Thyroid gland (tissue), 4 donors: ENCODE data around the gene DNAH11. TPM values are rescaled to one million over a fixed set of nuclear protein-coding genes. Genes with fewer than 3 reads are reported as not detected.
A peak's percentile ranks its signal among the peaks of the same experiment; 100 is the strongest.
"Not testable (repeated sequence)": the region's sequence is repeated elsewhere in the genome, so short reads cannot be mapped to it uniquely, and the experiment has no call there.

ENCODE experiments used
- DNase-seq, 2 donors: peaks; one replicate each; pipeline ENCODE4 v3.0.0-alpha.2; 2019
- H3K27ac ChIP-seq, 3 donors: fragments of 200-600 bp; sonication (generic); 1 replicate in 2 of 3; 2 replicates in 1 of 3; pipeline ENCODE4 v1.5.1; 2016 to 2019; ENCODE audit warnings: mild to moderate bottlenecking in 1 of 3, moderate library complexity in 1 of 3
- H3K27me3 ChIP-seq: fragments of 200-600 bp; sonication (generic); one replicate; pipeline ENCODE4 v1.5.1; 2019
- H3K36me3 ChIP-seq, 2 donors: fragments of 200-600 bp; sonication (generic); one replicate each; pipeline ENCODE4 v1.5.1; 2016 to 2019
- H3K4me1 ChIP-seq, 2 donors: fragments of 200-600 bp; sonication (generic); one replicate each; pipeline ENCODE4 v1.5.1; 2017 to 2019
- H3K4me3 ChIP-seq, 3 donors: fragments of 200-600 bp; sonication (generic); replicated peaks in 1 of 3; 1 replicate in 2 of 3; 2 replicates in 1 of 3; pipeline ENCODE4 v1.5.1; 2016; ENCODE audit warnings: mild to moderate bottlenecking in 1 of 3
- H3K9me3 ChIP-seq: fragments of 200-600 bp; sonication (generic); one replicate; pipeline ENCODE4 v1.5.1; 2017
- POLR2A ChIP-seq, 2 donors: fragments of 450-650 bp; IDR thresholded peaks; one replicate each; pipeline ENCODE4 v1.6.1; 2017; ENCODE audit warnings: antibody characterized with exemption in 2 of 2, mild to moderate bottlenecking in 2 of 2, moderate library complexity in 1 of 2
- WGBS, 2 donors: methylation state at CpG; one replicate each; pipeline ENCODE4 v1.1.5; 2017; 5-methylcytosine and 5-hydroxymethylcytosine counted together
- intact Hi-C: fragments of 100-400 bp; cut with DNase I; formaldehyde crosslinking; loops from one replicate; pipeline ENCODE4 v1.15.1; 2023
- total RNA-seq, 4 donors: library from RNA; depleted of rRNA; stranded (reverse); fragments of >200 nt; gene quantifications; one replicate each; pipeline ENCODE4 v1.2.3, GENCODE V29; 2016
- TF ChIP-seq, protein P1 (sequence below), 6 experiments: fragments of 200-600 bp in 3 of 6; fragments of 450-650 bp in 3 of 6; sonication (generic) in 3 of 6; IDR thresholded peaks; one replicate each; pipeline ENCODE4 v1.5.1; 2016 to 2019; ENCODE audit warnings: antibody characterized with exemption in 6 of 6, mild to moderate bottlenecking in 2 of 6, inconsistent platforms in 1 of 6, moderate library complexity in 1 of 6

Gene DNAH11
- total RNA-seq, 4 donors from 2014 or later: 3.9 to 29.9 (median 10.9) TPM

DNA sequence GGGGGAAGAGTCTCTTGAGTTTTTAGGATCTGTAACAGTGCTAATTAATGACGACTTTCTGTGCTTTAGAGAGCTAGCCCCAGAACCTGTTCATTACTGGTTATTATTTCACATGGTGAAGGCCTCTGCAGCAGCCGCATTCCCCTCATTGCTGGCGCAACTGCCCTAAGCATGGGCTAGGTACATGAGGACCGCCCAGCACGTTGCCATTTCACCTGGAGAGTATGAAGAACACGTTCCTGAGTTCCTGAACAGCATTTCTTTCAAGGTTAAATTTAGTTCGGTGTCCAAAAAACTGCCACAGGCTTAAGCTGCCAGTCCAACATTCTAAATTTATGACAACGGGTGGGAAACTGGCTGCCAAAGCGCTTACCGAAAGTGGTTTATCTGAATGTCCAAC, 177.0 kb downstream of the DNAH11 start:
- Histone ChIP-seq H3K4me1 (peaks cover 10 to 19% of the 10 kb centered on the region in 2 donors), H3K27me3 (no peaks in the 10 kb centered on the region), H3K9me3 (no peaks in the 10 kb centered on the region), H3K4me3 (no peak overlapping the region), H3K27ac (peak overlapping the region in 2 of 3 donors; percentile 44 to 80), H3K36me3 (no peaks in the 10 kb centered on the region)
- DNase-seq: peak; percentile 6 to 48
- intact Hi-C loops: no loop called here
- WGBS, 2 donors: 65 to 74% methylated on average over 10 of the region's 10 CpGs
- TF ChIP-seq, protein P1, sequence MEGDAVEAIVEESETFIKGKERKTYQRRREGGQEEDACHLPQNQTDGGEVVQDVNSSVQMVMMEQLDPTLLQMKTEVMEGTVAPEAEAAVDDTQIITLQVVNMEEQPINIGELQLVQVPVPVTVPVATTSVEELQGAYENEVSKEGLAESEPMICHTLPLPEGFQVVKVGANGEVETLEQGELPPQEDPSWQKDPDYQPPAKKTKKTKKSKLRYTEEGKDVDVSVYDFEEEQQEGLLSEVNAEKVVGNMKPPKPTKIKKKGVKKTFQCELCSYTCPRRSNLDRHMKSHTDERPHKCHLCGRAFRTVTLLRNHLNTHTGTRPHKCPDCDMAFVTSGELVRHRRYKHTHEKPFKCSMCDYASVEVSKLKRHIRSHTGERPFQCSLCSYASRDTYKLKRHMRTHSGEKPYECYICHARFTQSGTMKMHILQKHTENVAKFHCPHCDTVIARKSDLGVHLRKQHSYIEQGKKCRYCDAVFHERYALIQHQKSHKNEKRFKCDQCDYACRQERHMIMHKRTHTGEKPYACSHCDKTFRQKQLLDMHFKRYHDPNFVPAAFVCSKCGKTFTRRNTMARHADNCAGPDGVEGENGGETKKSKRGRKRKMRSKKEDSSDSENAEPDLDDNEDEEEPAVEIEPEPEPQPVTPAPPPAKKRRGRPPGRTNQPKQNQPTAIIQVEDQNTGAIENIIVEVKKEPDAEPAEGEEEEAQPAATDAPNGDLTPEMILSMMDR (IDR thresholded peaks at IDR 0.05): no peak
- no peak for TF ChIP-seq POLR2A (IDR thresholded peaks at IDR 0.05)

DNA sequence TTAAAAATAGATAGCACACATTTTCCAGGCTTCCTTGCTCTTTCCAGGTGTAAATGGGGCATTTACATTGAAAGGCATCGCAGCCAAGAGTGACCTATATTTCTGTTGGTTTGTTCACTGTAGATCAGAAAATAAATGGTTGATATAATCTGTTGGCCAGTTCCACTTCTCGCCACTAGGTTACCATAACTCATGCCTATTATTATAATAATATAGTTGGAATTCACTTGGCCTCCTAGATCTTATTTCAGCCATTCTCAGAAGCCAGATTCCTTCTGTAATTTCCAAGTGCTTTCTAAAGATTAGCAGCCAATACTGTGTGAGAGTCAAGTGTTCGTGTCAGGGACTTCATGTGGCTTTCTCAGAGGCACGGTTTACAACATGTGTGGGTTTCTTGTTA, 179.5 kb downstream of the DNAH11 start:
- WGBS, 2 donors: 88 to 93% methylated on average over 4 of the region's 4 CpGs
- H3K9me3 ChIP-seq: no peaks in the 10 kb centered on the region
- H3K4me3 ChIP-seq: no peak overlapping the region
- peaks cover 10 to 19% of the 10 kb centered on the region in 2 donors for H3K4me1 ChIP-seq
- no peaks in the 10 kb centered on the region for H3K36me3 ChIP-seq
- TF ChIP-seq POLR2A (IDR thresholded peaks at IDR 0.05): no peak
- TF ChIP-seq, protein P1 (IDR thresholded peaks at IDR 0.05): no peak
- DNase-seq: no peak
- H3K27me3 ChIP-seq: no peaks in the 10 kb centered on the region
- H3K27ac ChIP-seq: no peak overlapping the region
- intact Hi-C loops: no loop called here

DNA sequence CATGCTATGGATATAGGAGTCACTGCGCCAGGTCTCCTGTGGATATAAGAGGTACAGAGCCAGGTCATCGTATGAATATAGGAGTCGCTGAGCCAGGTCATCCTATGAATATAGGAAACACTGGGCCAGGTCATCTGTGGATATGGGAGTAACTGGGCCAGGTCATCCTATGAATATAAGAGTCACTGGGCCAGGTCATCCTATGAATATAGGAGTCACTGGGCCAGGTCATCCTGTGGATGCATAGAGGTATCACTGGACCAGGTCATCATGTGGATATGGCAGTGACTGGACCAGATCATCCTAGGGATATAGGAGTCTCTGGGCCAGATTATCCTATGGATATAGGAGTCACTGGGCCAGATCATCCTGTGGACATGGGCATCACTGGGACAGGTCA, 181.7 kb downstream of the DNAH11 start:
- intact Hi-C loops: no loop called here
- Histone ChIP-seq H3K4me1 (peaks cover 0 to 6% of the 10 kb centered on the region in 2 donors), H3K36me3 (no peaks in the 10 kb centered on the region), H3K4me3 (no peak overlapping the region), H3K27ac (no peak overlapping the region), H3K27me3 (no peaks in the 10 kb centered on the region), H3K9me3 (no peaks in the 10 kb centered on the region)
- no peak for DNase-seq
- TF ChIP-seq, protein P1 (IDR thresholded peaks at IDR 0.05): no peak
- no peak for TF ChIP-seq POLR2A (IDR thresholded peaks at IDR 0.05)
- 63 to 81% methylated on average over 3 of the region's 3 CpGs for WGBS, 2 donors

DNA sequence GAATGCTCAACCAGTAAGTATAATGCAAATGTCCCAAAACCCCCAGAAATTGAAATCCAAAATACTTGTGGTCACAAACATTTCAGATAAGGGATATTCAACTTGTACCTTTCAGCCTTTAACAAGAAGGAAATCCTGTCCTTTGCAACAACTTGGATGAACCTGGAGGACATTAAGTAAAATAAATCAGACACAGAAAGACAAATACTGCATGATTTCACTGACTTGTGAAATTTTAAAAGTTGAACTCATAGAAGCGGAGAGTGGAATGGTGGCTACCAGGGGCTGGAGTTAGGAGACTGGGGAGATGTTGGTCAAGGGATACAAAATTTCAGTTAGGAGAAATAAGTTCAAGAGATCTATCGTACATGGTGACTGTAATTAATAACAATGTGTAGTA, 187.6 kb downstream of the DNAH11 start:
- intact Hi-C loops: no loop called here
- Histone ChIP-seq H3K4me3 (no peak overlapping the region), H3K36me3 (no peaks in the 10 kb centered on the region), H3K4me1 (no peaks in the 10 kb centered on the region), H3K27me3 (no peaks in the 10 kb centered on the region), H3K27ac (no peak overlapping the region), H3K9me3 (no peaks in the 10 kb centered on the region)
- DNase-seq: no peak
- WGBS, 2 donors: 97 to 98% methylated on average over 2 of the region's 2 CpGs
- no peak for TF ChIP-seq POLR2A (IDR thresholded peaks at IDR 0.05)
- TF ChIP-seq, protein P1 (IDR thresholded peaks at IDR 0.05): no peak

DNA sequence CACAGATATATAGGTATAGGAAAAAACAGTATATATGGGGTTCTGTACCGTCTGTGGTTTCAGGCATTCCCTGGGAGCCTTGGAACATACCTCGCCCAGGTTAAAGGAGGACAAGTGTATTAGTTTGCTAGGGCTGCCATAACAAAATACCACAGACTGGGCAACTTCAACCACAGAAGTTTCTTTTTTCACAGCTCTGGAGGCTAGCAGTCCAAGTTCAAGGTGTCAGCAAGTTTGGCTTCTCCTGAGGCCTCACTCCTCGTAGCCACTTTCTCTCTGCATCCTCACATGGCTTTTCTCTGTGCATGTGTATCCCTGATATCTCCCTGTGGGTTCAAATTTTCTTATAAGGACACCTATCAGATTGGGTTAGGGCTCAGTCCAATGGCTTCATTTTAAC, 189.1 kb downstream of the DNAH11 start:
- intact Hi-C loops: no loop called here
- no peaks in the 10 kb centered on the region for H3K4me1 ChIP-seq
- H3K36me3 ChIP-seq: no peaks in the 10 kb centered on the region
- DNase-seq: no peak
- WGBS, 2 donors: 82 to 91% methylated on average over 3 of the region's 3 CpGs
- no peak overlapping the region for H3K27ac ChIP-seq
- no peaks in the 10 kb centered on the region for H3K9me3 ChIP-seq
- no peak for TF ChIP-seq POLR2A (IDR thresholded peaks at IDR 0.05)
- TF ChIP-seq, protein P1 (IDR thresholded peaks at IDR 0.05): no peak
- no peak overlapping the region for H3K4me3 ChIP-seq
- H3K27me3 ChIP-seq: no peaks in the 10 kb centered on the region

DNA sequence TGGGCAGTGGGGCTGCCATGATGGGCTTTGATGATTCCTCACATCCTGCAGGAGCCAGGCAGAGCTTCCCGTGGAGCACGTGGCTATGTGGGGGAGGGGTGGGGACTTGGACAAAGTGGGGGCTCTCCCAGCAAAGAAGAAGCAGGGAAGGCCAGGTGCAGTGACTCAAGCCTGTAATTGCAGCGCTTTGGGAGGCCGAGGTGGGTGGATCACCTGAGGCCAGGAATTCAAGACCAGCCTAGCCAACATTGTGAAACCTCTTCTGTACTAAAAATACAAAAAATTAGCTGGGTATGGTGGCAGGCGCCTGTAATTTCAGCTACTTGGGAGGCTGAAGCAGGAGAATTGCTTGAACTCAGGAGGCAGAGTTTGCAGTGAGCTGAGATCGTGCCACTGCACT, 190.1 kb downstream of the DNAH11 start:
- H3K4me1 ChIP-seq, H3K27ac ChIP-seq, H3K4me3 ChIP-seq, DNase-seq, H3K36me3 ChIP-seq, intact Hi-C loops, H3K9me3 ChIP-seq, H3K27me3 ChIP-seq: not testable (repeated sequence)
- WGBS, 2 donors: 81 to 84% methylated on average over 6 of the region's 6 CpGs
